Astrocyte (in vitro differentiated cells and primary cell): ENCODE results near the gene CD226.

Experiments
- EZH2 ChIP-seq: IDR thresholded peaks from 2 replicates; pipeline ENCODE4 v1.6.1; 2012; ENCODE audit warnings: mild to moderate bottlenecking, low read length, inconsistent platforms; ENCODE audit not compliant: insufficient read depth
- TF ChIP-seq, protein P1 (sequence below): IDR thresholded peaks from 2 replicates; pipeline ENCODE4 v1.5.1; 2011; ENCODE audit warnings: low read depth, mild to moderate bottlenecking, inconsistent platforms, low read length, moderate library complexity; ENCODE audit not compliant: insufficient read depth

- TF ChIP-seq EZH2 = no peak
- TF ChIP-seq, protein P1, sequence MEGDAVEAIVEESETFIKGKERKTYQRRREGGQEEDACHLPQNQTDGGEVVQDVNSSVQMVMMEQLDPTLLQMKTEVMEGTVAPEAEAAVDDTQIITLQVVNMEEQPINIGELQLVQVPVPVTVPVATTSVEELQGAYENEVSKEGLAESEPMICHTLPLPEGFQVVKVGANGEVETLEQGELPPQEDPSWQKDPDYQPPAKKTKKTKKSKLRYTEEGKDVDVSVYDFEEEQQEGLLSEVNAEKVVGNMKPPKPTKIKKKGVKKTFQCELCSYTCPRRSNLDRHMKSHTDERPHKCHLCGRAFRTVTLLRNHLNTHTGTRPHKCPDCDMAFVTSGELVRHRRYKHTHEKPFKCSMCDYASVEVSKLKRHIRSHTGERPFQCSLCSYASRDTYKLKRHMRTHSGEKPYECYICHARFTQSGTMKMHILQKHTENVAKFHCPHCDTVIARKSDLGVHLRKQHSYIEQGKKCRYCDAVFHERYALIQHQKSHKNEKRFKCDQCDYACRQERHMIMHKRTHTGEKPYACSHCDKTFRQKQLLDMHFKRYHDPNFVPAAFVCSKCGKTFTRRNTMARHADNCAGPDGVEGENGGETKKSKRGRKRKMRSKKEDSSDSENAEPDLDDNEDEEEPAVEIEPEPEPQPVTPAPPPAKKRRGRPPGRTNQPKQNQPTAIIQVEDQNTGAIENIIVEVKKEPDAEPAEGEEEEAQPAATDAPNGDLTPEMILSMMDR = no peak
Measured at GRCh38 chr18:69813559-69813958, 134.1 kb downstream of the CD226 start.
